Epidermal melanocyte (primary cell): ENCODE results near the gene BTBD3.

Experiments used
- DNase-seq: peaks from one replicate; pipeline ENCODE4 v3.0.0; 2011; ENCODE audit warnings: low spot score; ENCODE audit not compliant: insufficient read length

BTBD3 gene

DNA sequence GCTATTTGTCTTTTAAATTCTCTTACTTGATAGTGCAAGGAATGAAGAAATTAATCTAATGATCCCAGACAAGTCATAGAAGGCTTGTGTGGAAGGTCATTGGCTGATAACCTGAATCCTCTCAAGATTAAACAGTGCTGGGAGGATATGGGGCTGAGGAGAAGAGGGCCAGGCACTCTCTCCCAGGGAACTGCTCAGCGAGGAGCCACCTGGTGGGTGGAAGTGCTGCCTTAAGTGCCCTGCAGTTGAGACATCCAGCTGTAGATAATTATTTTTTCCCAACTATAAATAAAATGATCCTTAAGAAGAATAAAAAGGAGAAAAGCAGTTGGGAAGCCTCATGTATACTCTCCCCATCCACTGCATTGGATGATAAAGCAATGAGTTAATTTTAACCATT, 47.9 kb downstream of the BTBD3 start:
- no peak for DNase-seq

DNA sequence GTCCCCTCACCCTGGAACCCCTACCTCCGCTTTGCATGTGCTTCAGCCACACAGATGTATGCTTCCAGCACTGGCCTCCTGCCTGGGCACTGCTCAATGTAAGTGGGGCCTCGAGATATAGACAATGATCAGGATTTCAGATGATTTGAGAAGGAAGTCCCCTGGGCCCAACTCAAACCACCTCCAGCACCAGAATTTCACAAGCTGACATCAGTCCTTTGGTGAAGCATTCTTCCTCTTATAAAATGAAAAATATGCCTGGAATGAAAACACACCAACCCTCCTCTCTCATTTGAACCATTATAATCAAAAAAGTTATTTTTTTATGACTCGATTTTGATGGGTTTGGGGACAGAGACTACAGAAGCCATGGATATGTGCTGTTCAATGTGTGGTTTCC, 48.5 kb downstream of the BTBD3 start:
- DNase-seq, result no peak

DNA sequence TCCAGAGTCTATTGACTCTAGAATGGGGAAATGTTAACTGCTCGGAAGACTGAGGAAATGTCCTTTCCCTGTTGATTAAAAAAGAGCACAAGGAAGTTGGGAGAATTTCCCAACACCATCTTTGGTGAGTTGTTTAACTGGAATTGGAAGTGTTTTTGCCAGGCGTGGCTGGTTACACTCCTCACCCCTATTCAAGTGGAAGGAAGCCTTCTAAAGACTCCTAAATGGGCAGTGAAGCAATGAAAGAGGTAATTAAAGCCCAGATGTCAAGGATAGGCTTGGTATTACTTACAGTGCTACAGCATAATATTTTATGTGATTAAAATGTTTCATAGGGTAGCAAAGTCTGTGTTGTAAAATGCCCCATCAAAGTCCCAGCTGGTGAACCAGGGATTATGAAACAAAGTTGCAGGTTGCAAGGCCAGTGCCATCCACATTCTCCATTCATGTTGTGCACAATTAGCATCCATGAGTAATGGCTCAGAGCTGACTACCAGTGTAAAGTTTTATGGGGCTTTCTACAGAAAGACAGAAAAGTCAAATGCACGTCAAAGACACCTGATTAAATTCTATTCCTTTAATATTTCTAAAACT, 52.6 kb downstream of the BTBD3 start:
- no peak for DNase-seq

DNA sequence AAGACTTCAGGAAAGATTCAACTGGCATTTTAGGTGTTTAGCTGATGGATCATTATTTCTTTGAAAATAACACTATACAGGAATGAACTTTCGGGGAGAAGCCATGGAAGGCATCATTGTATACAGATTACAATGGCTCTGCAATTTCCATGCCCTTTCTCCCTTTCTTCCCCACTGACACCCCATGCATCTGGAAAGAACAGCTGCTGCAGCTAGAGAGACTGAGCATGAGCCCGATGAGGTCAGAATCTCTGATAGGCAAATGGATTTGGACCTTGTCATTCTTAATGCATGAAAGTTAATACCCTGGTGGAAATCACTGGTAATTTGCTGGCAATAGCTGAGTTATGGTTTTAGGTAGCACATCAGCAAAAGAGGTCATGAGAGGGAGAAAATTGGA, 54.8 kb downstream of the BTBD3 start:
- DNase-seq, result no peak
